ENCODE measurements around the gene DENND1A.

Gene DENND1A

DNA sequence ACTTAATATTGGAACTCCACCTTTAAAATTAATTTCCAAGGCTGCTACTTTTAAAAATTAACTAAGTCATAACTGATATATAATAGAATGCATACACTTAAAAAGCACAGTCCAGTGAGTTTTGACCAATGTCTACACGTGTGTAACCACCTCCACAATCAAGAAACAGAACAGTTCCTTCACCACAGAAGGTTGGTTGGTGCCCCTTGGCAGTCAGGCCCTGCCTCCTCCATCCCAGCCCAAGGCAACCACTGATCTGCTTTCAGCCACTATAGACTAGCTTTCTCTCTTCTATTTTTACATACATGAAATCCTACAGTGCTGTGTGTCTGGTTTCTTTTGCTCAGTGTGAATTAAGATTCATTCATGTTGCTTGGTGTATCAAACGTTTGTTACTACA is 358.7 kb downstream of the DENND1A start:
- H3K4me3 ChIP-seq (ENCODE audit: low read depth, low read length) = no peak overlapping the region
- no peak for DNase-seq (ENCODE audit: low read depth)
- in situ Hi-C loops (cut with HindIII; ENCODE audit: low sequenced_read_pairs) = no loop called here
- TF ChIP-seq, protein P1, sequence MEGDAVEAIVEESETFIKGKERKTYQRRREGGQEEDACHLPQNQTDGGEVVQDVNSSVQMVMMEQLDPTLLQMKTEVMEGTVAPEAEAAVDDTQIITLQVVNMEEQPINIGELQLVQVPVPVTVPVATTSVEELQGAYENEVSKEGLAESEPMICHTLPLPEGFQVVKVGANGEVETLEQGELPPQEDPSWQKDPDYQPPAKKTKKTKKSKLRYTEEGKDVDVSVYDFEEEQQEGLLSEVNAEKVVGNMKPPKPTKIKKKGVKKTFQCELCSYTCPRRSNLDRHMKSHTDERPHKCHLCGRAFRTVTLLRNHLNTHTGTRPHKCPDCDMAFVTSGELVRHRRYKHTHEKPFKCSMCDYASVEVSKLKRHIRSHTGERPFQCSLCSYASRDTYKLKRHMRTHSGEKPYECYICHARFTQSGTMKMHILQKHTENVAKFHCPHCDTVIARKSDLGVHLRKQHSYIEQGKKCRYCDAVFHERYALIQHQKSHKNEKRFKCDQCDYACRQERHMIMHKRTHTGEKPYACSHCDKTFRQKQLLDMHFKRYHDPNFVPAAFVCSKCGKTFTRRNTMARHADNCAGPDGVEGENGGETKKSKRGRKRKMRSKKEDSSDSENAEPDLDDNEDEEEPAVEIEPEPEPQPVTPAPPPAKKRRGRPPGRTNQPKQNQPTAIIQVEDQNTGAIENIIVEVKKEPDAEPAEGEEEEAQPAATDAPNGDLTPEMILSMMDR (IDR thresholded peaks at IDR 0.05; ENCODE audit: low read depth, low read length, missing control alignments) = no peak

DNA sequence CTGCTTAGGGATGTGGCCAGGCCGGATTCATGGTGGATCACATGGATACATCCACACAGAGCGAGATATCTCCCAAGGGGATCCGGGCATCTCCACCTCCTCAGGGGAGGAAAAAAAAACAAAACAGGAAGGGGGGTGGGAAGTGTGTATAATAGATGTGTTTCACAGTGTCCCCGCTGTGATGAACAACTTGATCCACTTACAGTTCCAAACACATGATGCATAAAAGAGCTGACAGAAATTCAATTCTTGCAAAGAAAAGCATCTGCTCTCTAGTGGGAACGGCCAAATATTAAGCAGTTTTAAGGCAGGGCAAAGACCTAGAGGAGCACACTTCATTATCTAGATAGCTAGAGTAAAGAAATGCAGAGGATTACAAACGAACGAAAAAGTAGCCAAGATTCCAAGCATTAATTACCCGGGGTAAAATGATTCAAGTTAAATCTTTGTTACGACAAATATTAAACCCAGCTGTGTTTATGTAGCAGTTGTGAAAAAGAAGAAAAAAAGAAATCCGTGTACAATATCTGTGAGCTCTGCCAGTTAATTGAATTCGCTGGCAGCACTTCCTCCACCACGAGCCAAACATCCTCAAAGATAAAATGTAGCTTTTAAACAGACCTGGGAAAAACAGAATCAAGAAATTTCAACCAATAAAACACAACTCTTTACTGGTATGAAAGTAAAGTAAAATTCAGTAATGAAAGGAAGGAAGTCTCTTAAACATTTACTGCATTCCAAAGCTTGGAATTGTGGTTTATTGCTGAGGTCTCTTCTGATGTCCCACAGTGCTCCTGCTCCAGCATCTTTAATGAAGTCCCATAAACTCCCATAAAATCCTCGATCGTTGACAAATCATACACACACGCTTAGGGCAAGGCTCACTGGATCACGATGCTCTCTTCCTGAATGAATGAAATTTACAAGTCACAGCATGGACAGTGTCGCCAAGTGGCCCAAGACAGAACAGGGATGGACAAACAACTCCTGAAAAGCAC is 360.9 kb downstream of the DENND1A start:
- TF ChIP-seq, protein P1 (IDR thresholded peaks at IDR 0.05; ENCODE audit: low read depth, low read length, missing control alignments) = no peak
- in situ Hi-C loops (cut with HindIII; ENCODE audit: low sequenced_read_pairs) = no loop called here
- DNase-seq (ENCODE audit: low read depth) = peak; percentile 57
- no peak overlapping the region for H3K4me3 ChIP-seq (ENCODE audit: low read depth, low read length)

GRCh38 chr9:123567013-123567412 is 362.9 kb downstream of the DENND1A start:
- no peak for DNase-seq (ENCODE audit: low read depth)
- in situ Hi-C loops (cut with HindIII; ENCODE audit: low sequenced_read_pairs) = no loop called here
- no peak overlapping the region for H3K4me3 ChIP-seq (ENCODE audit: low read depth, low read length)
- TF ChIP-seq, protein P1 (IDR thresholded peaks at IDR 0.05; ENCODE audit: low read depth, low read length, missing control alignments) = no peak

DNA sequence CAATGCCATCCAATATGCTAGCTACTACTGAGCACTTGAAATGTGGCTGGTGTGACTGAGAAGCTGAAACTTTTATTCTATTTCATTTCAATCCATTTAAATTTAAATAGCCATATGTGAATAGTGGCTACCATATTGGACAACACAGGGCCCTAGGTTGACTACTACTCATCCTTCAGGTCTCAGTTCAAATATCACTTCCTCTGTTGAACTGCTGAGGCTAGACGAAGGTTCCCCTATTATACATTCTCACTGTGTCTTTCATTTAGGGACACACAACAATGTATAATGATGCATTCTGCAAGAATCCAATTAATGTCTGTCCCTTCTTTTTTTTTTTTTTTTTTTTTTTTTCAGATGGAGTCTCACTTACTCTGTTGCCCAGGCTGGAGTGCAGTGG is 365.3 kb downstream of the DENND1A start:
- no peak overlapping the region for H3K4me3 ChIP-seq (ENCODE audit: low read depth, low read length)
- TF ChIP-seq, protein P1 (IDR thresholded peaks at IDR 0.05; ENCODE audit: low read depth, low read length, missing control alignments) = no peak
- in situ Hi-C loops (cut with HindIII; ENCODE audit: low sequenced_read_pairs) = no loop called here
- DNase-seq (ENCODE audit: low read depth) = no peak

DNA sequence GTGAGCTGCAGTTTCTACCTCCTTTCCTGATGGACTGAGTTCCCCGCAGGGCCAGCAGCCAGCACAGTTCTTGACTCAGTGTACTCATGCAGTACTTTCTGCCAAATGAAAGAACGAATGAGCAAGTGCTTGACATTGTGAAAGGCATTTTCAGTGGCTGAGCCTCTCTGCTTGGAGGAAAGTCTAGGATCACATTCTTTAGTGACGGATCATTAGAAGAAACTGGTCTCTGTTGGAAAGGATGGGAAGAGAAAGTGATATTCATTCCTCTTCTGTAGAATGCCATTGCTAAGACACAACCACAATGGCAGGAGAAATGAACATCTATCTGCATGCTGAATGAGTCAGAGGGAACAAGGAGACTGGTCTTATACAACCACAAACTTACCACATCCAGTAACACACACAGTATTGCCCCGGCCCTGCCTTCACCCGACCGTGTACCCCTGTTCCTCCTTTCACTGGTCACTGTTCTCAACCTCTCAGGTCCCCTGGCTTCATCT is 367.0 kb downstream of the DENND1A start:
- TF ChIP-seq, protein P1 (IDR thresholded peaks at IDR 0.05; ENCODE audit: low read depth, low read length, missing control alignments) = no peak
- H3K4me3 ChIP-seq (ENCODE audit: low read depth, low read length) = no peak overlapping the region
- DNase-seq (ENCODE audit: low read depth) = peak; percentile 86
- in situ Hi-C loops (cut with HindIII; ENCODE audit: low sequenced_read_pairs) = no loop called here

DNA sequence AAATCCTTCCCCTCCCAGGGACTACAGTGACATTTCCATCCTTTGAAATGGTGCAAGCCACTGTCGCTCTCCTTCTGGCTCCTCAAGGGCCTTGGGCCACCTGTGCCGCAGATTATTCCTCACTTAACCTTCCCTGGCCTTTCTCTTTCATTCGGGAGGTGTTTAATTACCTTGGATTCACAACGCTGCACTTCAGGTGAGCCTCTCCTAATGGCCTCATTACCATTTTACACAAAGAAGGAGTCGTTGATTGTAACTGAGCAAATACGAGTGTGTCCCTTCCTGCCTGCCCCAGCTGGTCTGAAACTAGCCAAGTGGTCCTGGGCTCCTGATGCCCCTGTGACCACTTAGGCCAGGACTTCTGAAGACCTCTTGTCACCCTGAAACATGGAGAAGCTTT is 368.9 kb downstream of the DENND1A start:
- DNase-seq (ENCODE audit: low read depth) = no peak
- H3K4me3 ChIP-seq (ENCODE audit: low read depth, low read length) = no peak overlapping the region
- in situ Hi-C loops (cut with HindIII; ENCODE audit: low sequenced_read_pairs) = no loop called here
- TF ChIP-seq, protein P1 (IDR thresholded peaks at IDR 0.05; ENCODE audit: low read depth, low read length, missing control alignments) = no peak
